Muscle of leg (tissue), 16 donors: ENCODE measurements around the gene SNF8. TPM values are rescaled to one million over a fixed set of nuclear protein-coding genes. Genes with fewer than 3 reads are reported as not detected.

Source experiments
- DNase-seq: peaks from one replicate; pipeline ENCODE4 v3.0.0; 2013
- H3K27ac ChIP-seq: one replicate; pipeline ENCODE4 v1.5.1; 2013; ENCODE audit warnings: mild to moderate bottlenecking, low read length, control low read depth
- H3K27me3 ChIP-seq: one replicate; pipeline ENCODE4 v1.6.1; 2013; ENCODE audit warnings: low read length; ENCODE audit not compliant: control insufficient read depth, insufficient read depth
- H3K36me3 ChIP-seq: one replicate; pipeline ENCODE4 v1.6.1; 2013; ENCODE audit warnings: low read length; ENCODE audit not compliant: control insufficient read depth, insufficient read depth
- H3K4me1 ChIP-seq: one replicate; pipeline ENCODE4 v1.6.1; 2013; ENCODE audit warnings: low read length; ENCODE audit not compliant: control insufficient read depth, insufficient read depth
- H3K4me3 ChIP-seq: one replicate; pipeline ENCODE4 v1.5.1; 2013; ENCODE audit warnings: low read length, control low read depth
- H3K9me3 ChIP-seq: replicated peaks from 2 replicates; pipeline ENCODE4 v1.6.1; 2013; ENCODE audit warnings: low read depth, low read length; ENCODE audit not compliant: control insufficient read depth
- WGBS: methylation state at CpG from one replicate; pipeline ENCODE4 v1.1.5; 2013; ENCODE audit warnings: missing lambda C conversion rate; ENCODE audit not compliant: insufficient coverage; 5-methylcytosine and 5-hydroxymethylcytosine counted together
- long read RNA-seq, 11 donors: transcript quantifications; one replicate each; lab custom pipeline, GENCODE V29; 2026
- polyA plus RNA-seq, 8 donors: library from polyadenylated mRNA; unstranded; fragments of 120-200 nt; gene quantifications; one replicate each; pipeline versions ENCODE4 v1.2.1 to v1.2.3, GENCODE V29; 2013; ENCODE audit warnings: inconsistent platforms in 1 of 8, low replicate concordance in 1 of 8; ENCODE audit not compliant: insufficient read length in 8 of 8, insufficient read depth in 1 of 8
- total RNA-seq: library from RNA; stranded (reverse); fragments of 120-200 nt; gene quantifications from one replicate; pipeline ENCODE4 v1.2.4, GENCODE V29; 2013

The SNF8 gene, protein sequence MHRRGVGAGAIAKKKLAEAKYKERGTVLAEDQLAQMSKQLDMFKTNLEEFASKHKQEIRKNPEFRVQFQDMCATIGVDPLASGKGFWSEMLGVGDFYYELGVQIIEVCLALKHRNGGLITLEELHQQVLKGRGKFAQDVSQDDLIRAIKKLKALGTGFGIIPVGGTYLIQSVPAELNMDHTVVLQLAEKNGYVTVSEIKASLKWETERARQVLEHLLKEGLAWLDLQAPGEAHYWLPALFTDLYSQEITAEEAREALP
- total RNA-seq, result 56.0 TPM
- 10 to 100 TPM; 70.1 to 83.3 (median 75.3) TPM for polyA plus RNA-seq
- long read RNA-seq, donor 1, transcript SNF8-202 (8 exons, 2,319 nt), result major isoform, 16 of 24 reads
- long read RNA-seq, donor 1, partial matches to known transcripts, result 7 of 24 reads
- long read RNA-seq, donor 1, other reads (novel, unspliced or antisense), result 0 of 24 reads
- long read RNA-seq, donor 2, partial matches to known transcripts, result 0 of 4 reads
- long read RNA-seq, donor 2, other reads (novel, unspliced or antisense), result 0 of 4 reads
- long read RNA-seq, donor 3, transcript SNF8-202 (8 exons, 2,319 nt), result major isoform, 31 of 74 reads
- long read RNA-seq, donor 3, partial matches to known transcripts, result 39 of 74 reads
- long read RNA-seq, donor 3, other reads (novel, unspliced or antisense), result 0 of 74 reads
- long read RNA-seq, donor 4, transcript SNF8-202 (8 exons, 2,319 nt), result major isoform, 24 of 27 reads
- long read RNA-seq, donor 4, partial matches to known transcripts, result 0 of 27 reads
- long read RNA-seq, donor 4, other reads (novel, unspliced or antisense), result 0 of 27 reads
- long read RNA-seq, donor 5, transcript SNF8-202 (8 exons, 2,319 nt), result major isoform, 64 of 121 reads
- long read RNA-seq, donor 5, transcript SNF8-201 (8 exons, 951 nt), result minor isoform, 6 of 121 reads
- long read RNA-seq, donor 5, partial matches to known transcripts, result 44 of 121 reads
- long read RNA-seq, donor 5, other reads (novel, unspliced or antisense), result 0 of 121 reads
- long read RNA-seq, donor 6, transcript SNF8-202 (8 exons, 2,319 nt), result major isoform, 48 of 77 reads
- long read RNA-seq, donor 6, partial matches to known transcripts, result 15 of 77 reads
- long read RNA-seq, donor 6, other reads (novel, unspliced or antisense), result 0 of 77 reads
- long read RNA-seq, donor 7, transcript SNF8-202 (8 exons, 2,319 nt), result major isoform, 30 of 50 reads
- long read RNA-seq, donor 7, transcript SNF8-203 (2 exons, 1,899 nt), result minor isoform, 6 of 50 reads
- long read RNA-seq, donor 7, partial matches to known transcripts, result 9 of 50 reads
- long read RNA-seq, donor 7, other reads (novel, unspliced or antisense), result 0 of 50 reads
- long read RNA-seq, donor 8, transcript SNF8-202 (8 exons, 2,319 nt), result major isoform, 32 of 43 reads
- long read RNA-seq, donor 8, partial matches to known transcripts, result 6 of 43 reads
- long read RNA-seq, donor 8, other reads (novel, unspliced or antisense), result 0 of 43 reads
- long read RNA-seq, donor 9, transcript SNF8-202 (8 exons, 2,319 nt), result major isoform, 31 of 48 reads
- long read RNA-seq, donor 9, partial matches to known transcripts, result 11 of 48 reads
- long read RNA-seq, donor 9, other reads (novel, unspliced or antisense), result 0 of 48 reads
- long read RNA-seq, donor 10, transcript SNF8-202 (8 exons, 2,319 nt), result major isoform, 40 of 52 reads
- long read RNA-seq, donor 10, partial matches to known transcripts, result 5 of 52 reads
- long read RNA-seq, donor 10, other reads (novel, unspliced or antisense), result 0 of 52 reads
- long read RNA-seq, donor 11, transcript SNF8-202 (8 exons, 2,319 nt), result major isoform, 38 of 56 reads
- long read RNA-seq, donor 11, partial matches to known transcripts, result 12 of 56 reads
- long read RNA-seq, donor 11, other reads (novel, unspliced or antisense), result 0 of 56 reads

DNA sequence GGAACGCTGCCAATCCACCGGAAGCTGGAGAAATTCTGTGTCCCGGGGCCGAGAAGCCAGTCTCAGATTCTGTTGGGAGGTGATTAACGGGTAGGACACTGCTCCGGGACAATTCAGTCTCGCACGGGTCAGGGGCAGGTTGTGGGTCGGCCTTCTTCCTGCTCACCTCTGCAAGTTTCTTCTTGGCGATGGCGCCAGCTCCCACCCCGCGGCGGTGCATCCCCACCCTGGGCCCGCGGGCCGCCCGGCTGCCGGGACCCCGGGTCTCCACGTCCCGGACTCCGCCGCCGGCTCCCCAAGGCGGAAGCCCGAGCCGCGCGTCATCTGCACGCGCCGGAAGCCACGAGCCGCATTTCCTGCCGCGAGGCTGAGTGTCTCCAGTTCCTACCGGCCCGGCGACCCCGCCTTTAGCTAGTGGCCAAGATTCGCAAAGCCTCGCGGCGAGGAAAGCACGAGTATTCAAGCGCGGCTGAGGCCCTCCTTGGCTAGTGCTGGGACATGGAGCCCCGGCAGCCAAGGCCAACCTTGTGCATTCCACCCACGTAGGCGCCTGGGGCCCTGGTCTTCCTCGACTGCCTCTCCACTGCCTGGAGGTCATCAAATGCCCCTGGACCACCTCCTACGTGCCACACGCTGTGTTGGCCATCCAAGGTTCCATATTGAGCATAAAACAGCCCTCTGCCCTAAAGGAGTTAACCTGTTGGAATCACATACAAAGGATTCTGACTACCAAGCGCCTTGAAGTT, at the start of gene SNF8:
Gene SNF8 (minus strand): TSS at position 328 of the 746 bp plus-strand sequence. CDS start 108 bp downstream, at position 220.
- WGBS, result under 1% methylated on average over 51 of the region's 55 CpGs
- Histone ChIP-seq H3K4me3 (peak within 1 kb of the TSS; percentile 96), H3K27me3 (peaks cover 2% of the 10 kb centered on the region), H3K9me3 (no peaks in the 10 kb centered on the region), H3K36me3 (peaks cover 10% of the 10 kb centered on the region), H3K27ac (peak within 1 kb of the TSS; percentile 96), H3K4me1 (peaks cover 14% of the 10 kb centered on the region)
- DNase-seq, result peak; percentile 96

DNA sequence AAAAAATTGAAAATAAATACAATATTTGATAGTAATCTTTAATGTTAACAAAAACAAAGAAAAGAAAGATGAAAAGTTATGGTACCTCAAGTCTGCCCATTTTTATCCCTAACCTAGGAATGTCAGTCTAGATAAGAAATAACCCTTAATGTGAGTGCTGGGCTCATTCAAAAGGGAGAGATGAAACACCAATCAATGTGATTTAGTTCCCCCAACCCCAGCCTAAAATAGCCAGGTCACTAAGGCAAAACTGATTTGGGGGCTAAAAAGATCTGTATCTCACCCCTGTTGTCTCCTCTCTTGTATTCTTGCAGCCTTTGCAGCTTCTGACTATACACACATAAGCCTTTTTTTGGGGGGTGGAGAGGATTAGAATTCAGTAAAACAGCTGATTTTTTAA, 49.3 kb upstream of the SNF8 start:
- Histone ChIP-seq H3K27ac (no peak overlapping the region), H3K9me3 (no peaks in the 10 kb centered on the region), H3K36me3 (no peaks in the 10 kb centered on the region), H3K4me1 (peaks cover 22% of the 10 kb centered on the region), H3K4me3 (no peak overlapping the region), H3K27me3 (peaks cover 48% of the 10 kb centered on the region)
- DNase-seq, result peak; percentile 15

DNA sequence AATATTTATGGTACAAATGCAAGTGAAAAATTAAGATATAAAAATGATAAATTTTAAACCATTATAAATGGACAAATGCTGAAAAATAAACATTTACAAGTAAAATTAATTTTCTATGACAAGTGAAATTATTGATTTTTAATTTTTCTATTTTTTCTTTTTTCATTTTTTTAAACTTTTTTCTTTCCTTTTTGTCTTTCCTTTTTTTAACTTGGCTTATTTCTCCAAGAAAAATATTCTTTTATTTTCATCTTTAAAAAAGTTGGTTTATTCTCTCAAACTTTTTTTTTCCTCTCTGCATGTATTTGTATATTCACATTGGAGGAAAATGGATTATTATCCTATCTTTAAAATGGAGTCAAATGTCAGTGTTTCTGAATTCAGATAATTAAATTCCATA, 48.7 kb upstream of the SNF8 start:
- Histone ChIP-seq H3K4me3 (no peak overlapping the region), H3K4me1 (peaks cover 18% of the 10 kb centered on the region), H3K27me3 (peaks cover 52% of the 10 kb centered on the region), H3K9me3 (no peaks in the 10 kb centered on the region), H3K27ac (no peak overlapping the region), H3K36me3 (no peaks in the 10 kb centered on the region)
- no peak for DNase-seq

DNA sequence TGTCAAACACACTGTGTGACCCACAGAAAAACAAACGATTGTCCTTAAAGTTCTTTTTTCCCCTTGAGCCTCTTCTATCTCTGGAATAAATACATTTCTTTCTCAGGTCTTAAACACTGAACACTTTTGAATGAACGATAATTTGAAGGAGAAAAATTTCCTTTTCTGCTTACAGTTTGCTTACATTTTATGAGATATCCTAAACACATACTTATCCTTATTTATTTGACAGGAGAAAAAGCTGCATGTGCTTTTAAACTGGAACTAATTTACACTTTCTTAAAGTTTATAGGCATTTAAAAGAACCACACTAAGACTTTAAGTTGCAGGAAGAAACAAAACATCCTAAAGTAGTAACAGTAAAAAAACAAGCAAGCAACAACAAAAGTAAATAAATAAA, 47.8 kb upstream of the SNF8 start:
- Histone ChIP-seq H3K9me3 (no peaks in the 10 kb centered on the region), H3K27me3 (peaks cover 50% of the 10 kb centered on the region), H3K36me3 (no peaks in the 10 kb centered on the region), H3K27ac (no peak overlapping the region), H3K4me3 (no peak overlapping the region), H3K4me1 (peaks cover 18% of the 10 kb centered on the region)
- DNase-seq, result peak; percentile 21
- WGBS, result no CpG with 5 or more reads among the region's 2 CpGs

DNA sequence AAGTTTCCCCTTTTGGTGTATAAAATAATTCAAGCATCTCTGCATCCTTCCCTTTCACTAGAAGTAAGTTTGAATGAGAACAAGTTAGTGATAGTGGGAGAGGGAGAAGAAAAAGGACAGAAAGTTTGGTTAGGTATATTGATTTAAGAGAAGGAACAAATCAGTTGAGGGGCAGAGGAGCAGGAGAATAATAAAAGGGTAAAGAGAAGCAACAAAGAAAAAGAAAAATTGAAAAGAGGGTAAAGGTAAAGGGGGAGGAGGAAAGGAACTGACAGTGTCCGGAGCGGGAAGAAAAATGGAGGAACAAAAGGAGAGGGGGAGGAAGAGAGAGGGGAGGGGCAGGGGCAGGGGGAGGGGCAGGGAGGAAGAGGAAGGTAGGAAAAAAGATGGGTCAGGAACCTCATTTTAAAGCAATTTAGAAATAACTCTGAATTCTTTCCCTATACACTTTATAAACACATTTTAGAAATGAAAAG, 46.3 kb upstream of the SNF8 start:
- Histone ChIP-seq H3K27me3 (peaks cover 45% of the 10 kb centered on the region), H3K9me3 (no peaks in the 10 kb centered on the region), H3K27ac (no peak overlapping the region), H3K4me3 (no peak overlapping the region), H3K4me1 (peaks cover 8% of the 10 kb centered on the region), H3K36me3 (no peaks in the 10 kb centered on the region)
- no peak for DNase-seq
- WGBS, result 0% methylated on average over 2 of the region's 2 CpGs

DNA sequence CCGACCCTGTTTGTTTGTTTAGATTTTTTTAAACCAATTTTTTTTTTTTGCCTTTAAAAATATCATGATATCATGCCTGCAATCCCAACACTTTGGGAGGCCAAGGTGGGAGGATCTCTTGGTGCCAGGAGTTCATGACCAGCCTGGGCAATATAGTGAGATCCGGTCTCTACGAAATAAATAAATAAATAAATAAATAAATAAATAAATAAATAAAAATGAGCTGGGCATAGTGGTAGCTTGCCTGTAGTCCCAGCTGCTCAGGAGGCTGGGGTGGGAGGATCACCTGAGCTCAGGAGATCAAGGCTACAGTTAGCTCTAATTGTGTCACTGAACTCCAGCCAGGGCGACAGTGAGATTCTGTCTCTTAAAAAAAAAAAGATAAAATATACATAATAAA, 44.5 kb upstream of the SNF8 start:
- no CpG with 5 or more reads among the region's 4 CpGs for WGBS
- Histone ChIP-seq H3K27ac (no peak overlapping the region), H3K4me3 (no peak overlapping the region), H3K9me3 (no peaks in the 10 kb centered on the region), H3K27me3 (peaks cover 38% of the 10 kb centered on the region), H3K36me3 (no peaks in the 10 kb centered on the region), H3K4me1 (no peaks in the 10 kb centered on the region)
- no peak for DNase-seq

DNA sequence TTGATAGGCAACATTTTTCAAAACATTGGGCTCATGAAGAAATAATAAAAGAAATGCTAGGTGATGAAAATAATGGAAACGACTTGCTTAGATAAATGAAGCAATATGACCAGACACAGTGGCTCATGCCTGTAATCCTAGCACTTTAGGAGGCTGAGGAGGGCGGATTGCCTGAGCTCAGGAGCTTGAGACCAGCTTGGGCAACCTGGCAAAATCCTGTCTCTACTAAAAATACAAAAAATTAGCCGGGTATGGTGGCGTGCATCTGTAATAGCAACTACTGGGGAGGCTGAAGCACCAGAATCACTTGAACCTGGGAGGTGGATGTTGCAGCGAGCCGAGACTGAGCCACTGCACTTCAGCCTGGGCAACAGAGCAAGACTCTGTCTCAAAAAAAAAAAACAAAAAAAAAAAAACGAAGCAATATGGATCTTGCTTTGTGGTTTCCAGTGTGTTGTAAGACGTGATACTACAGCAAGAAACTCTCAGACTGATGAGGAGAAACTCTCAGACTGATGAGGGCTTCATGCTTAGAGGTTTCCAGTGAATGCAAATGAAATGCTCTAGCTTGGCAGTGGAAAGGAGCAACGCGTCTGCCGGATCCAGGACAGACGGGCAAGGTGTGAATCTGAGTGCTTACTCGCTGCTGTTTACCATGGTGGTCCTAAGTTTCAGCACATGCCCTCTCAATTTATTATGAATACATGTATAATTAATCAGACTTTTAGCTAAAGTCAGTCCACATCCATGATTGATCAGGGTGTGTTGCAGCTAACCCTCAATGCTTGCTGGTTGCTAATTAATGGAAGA, 41.0 kb upstream of the SNF8 start:
- Histone ChIP-seq H3K4me1 (no peaks in the 10 kb centered on the region), H3K36me3 (no peaks in the 10 kb centered on the region), H3K27ac (no peak overlapping the region), H3K9me3 (peaks cover 4% of the 10 kb centered on the region), H3K27me3 (peaks cover 36% of the 10 kb centered on the region), H3K4me3 (no peak overlapping the region)
- WGBS, result 88% methylated on average over 2 of the region's 13 CpGs
- no peak for DNase-seq

DNA sequence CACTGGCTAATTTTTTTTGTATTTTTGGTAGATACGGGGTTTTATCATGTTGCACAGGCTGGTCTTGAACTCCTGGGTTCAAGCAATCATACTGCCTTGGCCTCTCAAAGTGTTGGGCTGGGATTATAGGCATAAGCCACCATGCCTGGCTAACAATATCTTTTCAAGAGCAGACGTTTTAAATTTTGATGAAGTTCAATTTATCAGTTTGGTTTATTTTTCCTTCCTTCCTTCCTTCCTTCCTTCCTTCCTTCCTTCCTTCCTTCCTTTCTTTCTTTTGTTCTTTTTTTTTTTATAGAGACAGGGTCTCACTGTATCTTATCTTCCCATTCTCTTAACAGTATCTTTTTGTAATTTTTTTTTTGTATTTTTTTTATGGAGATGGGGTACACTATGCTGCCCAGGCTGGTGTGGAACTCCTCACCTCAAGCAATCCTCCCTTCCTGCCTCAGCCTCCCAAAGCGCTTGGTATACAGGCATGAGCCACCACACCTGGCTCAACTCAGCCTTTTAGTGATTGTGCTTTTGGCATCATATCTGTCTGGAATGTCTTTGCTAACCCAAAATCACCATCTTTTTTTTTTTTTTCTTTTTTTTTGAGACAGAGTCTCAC, 37.4 kb upstream of the SNF8 start:
- no peak overlapping the region for H3K27ac ChIP-seq
- no peaks in the 10 kb centered on the region for H3K36me3 ChIP-seq
- H3K4me1 ChIP-seq, result no peaks in the 10 kb centered on the region
- H3K9me3 ChIP-seq, result peaks cover 5% of the 10 kb centered on the region
- H3K4me3 ChIP-seq, result no peak overlapping the region
- peaks cover 15% of the 10 kb centered on the region for H3K27me3 ChIP-seq
- DNase-seq, result no peak
- WGBS, result 90% methylated on average over 1 of the region's 3 CpGs
